Breast epithelium (tissue), 3 donors: ENCODE results near the gene PPCDC.

Experiments used
- POLR2A ChIP-seq: fragments of 450-650 bp; IDR thresholded peaks from one replicate; pipeline ENCODE4 v1.6.1; 2016; ENCODE audit warnings: antibody characterized with exemption, mild to moderate bottlenecking, moderate library complexity
- POLR2AphosphoS5 ChIP-seq, 3 donors: sonication (generic); formaldehyde crosslinking; IDR thresholded peaks; one replicate each; pipeline ENCODE4 v1.6.1; 2017; ENCODE audit warnings: antibody characterized with exemption in 3 of 3
- TF ChIP-seq, protein P1 (sequence below), 3 donors: fragments of 450-650 bp; IDR thresholded peaks; one replicate each; pipeline ENCODE4 v1.5.1; 2016 to 2017; ENCODE audit warnings: antibody characterized with exemption in 3 of 3, mild to moderate bottlenecking in 3 of 3, moderate library complexity in 3 of 3

DNA sequence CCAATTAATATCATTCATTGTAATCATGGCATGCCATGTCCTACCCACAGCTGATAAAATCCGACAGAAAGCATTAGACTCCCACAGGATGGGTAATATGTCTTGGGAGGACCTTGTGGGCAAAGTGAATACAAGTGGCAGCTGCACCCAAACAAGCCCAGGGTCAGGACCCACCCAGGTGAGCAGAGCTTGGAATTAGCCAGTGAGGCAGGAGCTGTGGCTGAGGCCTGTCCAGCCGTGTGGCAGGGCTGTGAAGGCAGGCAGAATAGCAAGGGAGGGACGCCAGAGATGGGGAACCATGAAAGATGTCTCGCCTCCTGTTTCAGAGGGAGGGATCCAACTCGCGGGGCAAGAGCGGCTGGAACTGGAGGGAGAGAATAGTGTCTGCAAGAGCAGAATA, 74.5 kb downstream of the PPCDC start:
- TF ChIP-seq POLR2AphosphoS5 (IDR thresholded peaks at IDR 0.05) (no peak), POLR2A (no peak)
- TF ChIP-seq, protein P1, sequence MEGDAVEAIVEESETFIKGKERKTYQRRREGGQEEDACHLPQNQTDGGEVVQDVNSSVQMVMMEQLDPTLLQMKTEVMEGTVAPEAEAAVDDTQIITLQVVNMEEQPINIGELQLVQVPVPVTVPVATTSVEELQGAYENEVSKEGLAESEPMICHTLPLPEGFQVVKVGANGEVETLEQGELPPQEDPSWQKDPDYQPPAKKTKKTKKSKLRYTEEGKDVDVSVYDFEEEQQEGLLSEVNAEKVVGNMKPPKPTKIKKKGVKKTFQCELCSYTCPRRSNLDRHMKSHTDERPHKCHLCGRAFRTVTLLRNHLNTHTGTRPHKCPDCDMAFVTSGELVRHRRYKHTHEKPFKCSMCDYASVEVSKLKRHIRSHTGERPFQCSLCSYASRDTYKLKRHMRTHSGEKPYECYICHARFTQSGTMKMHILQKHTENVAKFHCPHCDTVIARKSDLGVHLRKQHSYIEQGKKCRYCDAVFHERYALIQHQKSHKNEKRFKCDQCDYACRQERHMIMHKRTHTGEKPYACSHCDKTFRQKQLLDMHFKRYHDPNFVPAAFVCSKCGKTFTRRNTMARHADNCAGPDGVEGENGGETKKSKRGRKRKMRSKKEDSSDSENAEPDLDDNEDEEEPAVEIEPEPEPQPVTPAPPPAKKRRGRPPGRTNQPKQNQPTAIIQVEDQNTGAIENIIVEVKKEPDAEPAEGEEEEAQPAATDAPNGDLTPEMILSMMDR (IDR thresholded peaks at IDR 0.05): no peak
